ENCODE results near the gene USP21. TPM values are rescaled to one million over a fixed set of nuclear protein-coding genes. Genes with fewer than 3 reads are reported as not detected.

The USP21 gene
- total RNA-seq, 1 donor from 2014 or later = 4.6 TPM

DNA sequence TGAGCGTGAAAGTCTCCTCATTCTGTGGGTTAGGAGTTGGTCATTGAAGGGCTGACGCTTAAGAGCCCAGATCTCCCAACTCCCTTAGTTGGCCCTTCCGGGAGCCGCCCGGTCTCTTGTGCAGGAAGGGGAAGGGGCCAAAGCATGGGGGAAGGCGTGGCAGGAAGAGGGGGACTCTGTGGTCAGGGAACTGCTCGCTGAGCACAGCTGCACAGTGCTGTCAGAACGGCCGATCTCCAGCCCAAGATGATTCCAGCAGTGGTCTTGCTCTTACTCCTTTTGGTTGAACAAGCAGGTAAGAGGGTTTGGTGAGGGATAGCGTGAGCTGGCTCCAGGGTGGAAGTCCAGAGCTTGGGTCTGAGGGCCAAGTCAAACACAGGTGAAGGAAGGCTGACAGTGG, 55.8 kb downstream of the USP21 start, which contains the start of gene FCER1G:
TSS of gene FCER1G (plus strand) at position 220 of the 400 bp plus-strand sequence. CDS start at position 247, 27 bp downstream.
- no peak for DNase-seq (ENCODE audit: low read depth, low spot score)

Other genes with a start within 250 kb of the USP21 start
- not detected in 2 replicates for gene ITLN2, start 204.7 kb upstream of the USP21 start, total RNA-seq
- 242 and 246 TPM in 2 replicates for gene F11R, start 138.3 kb upstream of the USP21 start, total RNA-seq
- 19.1 and 44.2 TPM in 2 replicates for gene TSTD1, start 120.5 kb upstream of the USP21 start, total RNA-seq
- 95.7 and 127 TPM in 2 replicates for gene USF1, start 113.5 kb upstream of the USP21 start, total RNA-seq
- 0.04 TPM in 1 of 2 replicates, not detected in the other for gene ARHGAP30, start 89.6 kb upstream of the USP21 start, total RNA-seq
- gene NECTIN4, start 69.9 kb upstream of the USP21 start, total RNA-seq = 0.14 and 0.53 TPM in 2 replicates
- gene KLHDC9, start 61.1 kb upstream of the USP21 start, total RNA-seq = 0.60 and 0.86 TPM in 2 replicates
- 56.3 and 93.2 TPM in 2 replicates for gene PFDN2, start 41.5 kb upstream of the USP21 start, total RNA-seq
- 11.3 and 14.3 TPM in 2 replicates for gene NIT1, start 41.4 kb upstream of the USP21 start, total RNA-seq
- 38.8 and 56.2 TPM in 2 replicates for gene DEDD, start 26.8 kb upstream of the USP21 start, total RNA-seq
- 124 and 130 TPM in 2 replicates for gene UFC1, start 5.5 kb upstream of the USP21 start, total RNA-seq
- gene PPOX, start 6.9 kb downstream of the USP21 start, total RNA-seq = 16.0 and 19.1 TPM in 2 replicates
- 24.7 and 25.9 TPM in 2 replicates for gene B4GALT3, start 18.0 kb downstream of the USP21 start, total RNA-seq
- gene ADAMTS4, start 39.6 kb downstream of the USP21 start, total RNA-seq = 26.8 and 43.7 TPM in 2 replicates
- 200 and 232 TPM in 2 replicates for gene NDUFS2, start 42.9 kb downstream of the USP21 start, total RNA-seq
- 0.26 and 0.49 TPM in 2 replicates for gene FCER1G, start 55.8 kb downstream of the USP21 start, total RNA-seq
- not detected in 2 replicates for gene APOA2, start 64.1 kb downstream of the USP21 start, total RNA-seq
- gene TOMM40L, start 66.6 kb downstream of the USP21 start, total RNA-seq = 20.4 and 29.7 TPM in 2 replicates
- gene NR1I3, start 78.7 kb downstream of the USP21 start, total RNA-seq = not detected in 2 replicates
- not detected in 2 replicates for gene PCP4L1, start 99.2 kb downstream of the USP21 start, total RNA-seq
- gene MPZ, start 150.5 kb downstream of the USP21 start, total RNA-seq = 0.95 and 0.99 TPM in 2 replicates
- gene SDHC, start 154.9 kb downstream of the USP21 start, total RNA-seq = 31.2 and 36.0 TPM in 2 replicates
- gene CFAP126, start 208.4 kb downstream of the USP21 start, total RNA-seq = not detected in 2 replicates